Measurements from ENCODE around the gene PLK3.

Gene PLK3

DNA sequence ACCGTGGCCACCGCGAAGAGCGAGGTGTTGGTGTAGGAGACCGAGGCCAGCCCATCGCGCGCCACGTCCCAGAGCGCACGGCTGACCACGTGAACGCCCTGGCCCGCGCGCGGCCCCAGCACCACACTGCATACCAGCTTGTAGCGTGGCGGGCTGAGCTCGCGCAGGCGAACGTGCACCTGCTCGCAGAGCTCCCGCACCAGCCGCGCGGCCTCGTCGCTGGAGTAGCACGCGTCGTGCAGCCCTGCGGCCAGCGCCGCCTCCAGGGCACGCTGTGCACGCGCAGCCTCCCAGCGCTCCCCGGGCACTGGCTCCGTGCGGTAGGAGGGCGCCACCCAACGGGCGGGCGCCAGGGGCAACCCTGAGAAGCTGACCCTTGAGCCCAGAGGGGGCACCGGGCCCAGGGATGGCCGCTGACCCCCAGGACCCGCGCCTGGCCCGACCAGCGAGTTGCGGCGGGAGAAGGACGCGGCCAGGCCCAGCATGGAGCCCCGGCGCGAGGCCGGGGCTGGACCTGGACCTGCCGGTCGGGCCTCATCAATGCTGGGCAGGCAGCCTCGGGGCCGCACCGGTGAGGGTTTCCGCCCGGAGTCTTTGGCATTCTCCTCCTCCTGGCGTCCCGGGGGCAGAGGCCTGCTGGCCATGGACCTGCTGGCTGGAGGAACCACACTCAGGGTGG is 6.0 kb downstream of the PLK3 start:
- DNase-seq (ENCODE audit: low read depth in 1 of 2, low spot score in 1 of 2), result no peak
- H3K27ac ChIP-seq (replicated peaks), result peak overlapping the region; percentile 100
- TF ChIP-seq, protein P1, sequence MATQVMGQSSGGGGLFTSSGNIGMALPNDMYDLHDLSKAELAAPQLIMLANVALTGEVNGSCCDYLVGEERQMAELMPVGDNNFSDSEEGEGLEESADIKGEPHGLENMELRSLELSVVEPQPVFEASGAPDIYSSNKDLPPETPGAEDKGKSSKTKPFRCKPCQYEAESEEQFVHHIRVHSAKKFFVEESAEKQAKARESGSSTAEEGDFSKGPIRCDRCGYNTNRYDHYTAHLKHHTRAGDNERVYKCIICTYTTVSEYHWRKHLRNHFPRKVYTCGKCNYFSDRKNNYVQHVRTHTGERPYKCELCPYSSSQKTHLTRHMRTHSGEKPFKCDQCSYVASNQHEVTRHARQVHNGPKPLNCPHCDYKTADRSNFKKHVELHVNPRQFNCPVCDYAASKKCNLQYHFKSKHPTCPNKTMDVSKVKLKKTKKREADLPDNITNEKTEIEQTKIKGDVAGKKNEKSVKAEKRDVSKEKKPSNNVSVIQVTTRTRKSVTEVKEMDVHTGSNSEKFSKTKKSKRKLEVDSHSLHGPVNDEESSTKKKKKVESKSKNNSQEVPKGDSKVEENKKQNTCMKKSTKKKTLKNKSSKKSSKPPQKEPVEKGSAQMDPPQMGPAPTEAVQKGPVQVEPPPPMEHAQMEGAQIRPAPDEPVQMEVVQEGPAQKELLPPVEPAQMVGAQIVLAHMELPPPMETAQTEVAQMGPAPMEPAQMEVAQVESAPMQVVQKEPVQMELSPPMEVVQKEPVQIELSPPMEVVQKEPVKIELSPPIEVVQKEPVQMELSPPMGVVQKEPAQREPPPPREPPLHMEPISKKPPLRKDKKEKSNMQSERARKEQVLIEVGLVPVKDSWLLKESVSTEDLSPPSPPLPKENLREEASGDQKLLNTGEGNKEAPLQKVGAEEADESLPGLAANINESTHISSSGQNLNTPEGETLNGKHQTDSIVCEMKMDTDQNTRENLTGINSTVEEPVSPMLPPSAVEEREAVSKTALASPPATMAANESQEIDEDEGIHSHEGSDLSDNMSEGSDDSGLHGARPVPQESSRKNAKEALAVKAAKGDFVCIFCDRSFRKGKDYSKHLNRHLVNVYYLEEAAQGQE (IDR thresholded peaks at IDR 0.05; ENCODE audit: insufficient replicate concordance, low read depth), result no peak
- TF ChIP-seq, protein P2, sequence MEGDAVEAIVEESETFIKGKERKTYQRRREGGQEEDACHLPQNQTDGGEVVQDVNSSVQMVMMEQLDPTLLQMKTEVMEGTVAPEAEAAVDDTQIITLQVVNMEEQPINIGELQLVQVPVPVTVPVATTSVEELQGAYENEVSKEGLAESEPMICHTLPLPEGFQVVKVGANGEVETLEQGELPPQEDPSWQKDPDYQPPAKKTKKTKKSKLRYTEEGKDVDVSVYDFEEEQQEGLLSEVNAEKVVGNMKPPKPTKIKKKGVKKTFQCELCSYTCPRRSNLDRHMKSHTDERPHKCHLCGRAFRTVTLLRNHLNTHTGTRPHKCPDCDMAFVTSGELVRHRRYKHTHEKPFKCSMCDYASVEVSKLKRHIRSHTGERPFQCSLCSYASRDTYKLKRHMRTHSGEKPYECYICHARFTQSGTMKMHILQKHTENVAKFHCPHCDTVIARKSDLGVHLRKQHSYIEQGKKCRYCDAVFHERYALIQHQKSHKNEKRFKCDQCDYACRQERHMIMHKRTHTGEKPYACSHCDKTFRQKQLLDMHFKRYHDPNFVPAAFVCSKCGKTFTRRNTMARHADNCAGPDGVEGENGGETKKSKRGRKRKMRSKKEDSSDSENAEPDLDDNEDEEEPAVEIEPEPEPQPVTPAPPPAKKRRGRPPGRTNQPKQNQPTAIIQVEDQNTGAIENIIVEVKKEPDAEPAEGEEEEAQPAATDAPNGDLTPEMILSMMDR (IDR thresholded peaks at IDR 0.05; ENCODE audit: insufficient read depth, low read length), result no peak
- H3K27me3 ChIP-seq (ENCODE audit: insufficient read depth, poor library complexity, severe bottlenecking), result no peaks in the 10 kb centered on the region
- no peak overlapping the region for H3K4me3 ChIP-seq (replicated peaks; ENCODE audit: insufficient read depth, low read length)

DNA sequence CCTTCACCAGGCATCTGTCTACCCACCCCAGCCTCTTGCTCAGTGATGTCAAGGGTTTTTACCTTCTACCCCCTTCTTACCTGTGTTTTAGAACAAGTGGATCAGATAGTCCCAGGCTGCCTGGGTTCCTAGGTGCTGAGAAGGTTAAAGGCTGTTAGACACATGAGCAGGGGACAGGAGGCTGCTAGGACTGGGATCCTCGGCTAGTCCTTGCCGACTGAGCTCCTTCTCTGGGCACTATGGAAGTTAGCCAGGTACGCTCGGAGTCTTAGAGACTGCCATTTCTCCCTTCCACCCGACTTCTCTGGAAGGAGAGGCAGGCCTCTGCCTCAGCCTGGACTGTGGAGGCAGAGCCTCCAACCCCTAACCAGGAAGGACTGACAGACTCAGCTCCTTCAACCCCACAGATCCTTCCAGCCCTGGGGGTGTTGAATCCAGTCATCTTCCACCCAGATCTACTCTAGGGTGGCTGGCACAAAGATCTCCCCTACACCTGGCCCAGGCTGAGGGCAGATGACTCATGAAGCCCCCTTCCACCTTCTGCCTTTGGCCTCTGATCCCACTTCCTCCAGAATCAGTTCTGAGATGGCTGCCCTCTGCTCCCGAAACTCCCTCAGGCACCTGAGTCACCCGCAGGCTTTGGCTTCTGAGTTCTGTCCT is 6.7 kb downstream of the PLK3 start, which contains the start of gene DYNLT4:
TSS of gene DYNLT4 (minus strand) at position 648 of the 660 bp plus-strand sequence. CDS start 683 bp downstream, outside the sequence.
- TF ChIP-seq, protein P2 (IDR thresholded peaks at IDR 0.05; ENCODE audit: insufficient read depth, low read length), result no peak
- TF ChIP-seq, protein P1 (IDR thresholded peaks at IDR 0.05; ENCODE audit: insufficient replicate concordance, low read depth), result no peak
- TF ChIP-seq POLR2AphosphoS5 (IDR thresholded peaks at IDR 0.05; ENCODE audit: low read depth) (no peak), SPI1 (IDR thresholded peaks at IDR 0.05; ENCODE audit: borderline replicate concordance, low read depth) (no peak), GABPA (IDR thresholded peaks at IDR 0.05; ENCODE audit: low read depth) (no peak)
- DNase-seq (ENCODE audit: low read depth in 1 of 2, low spot score in 1 of 2), result no peak
- Histone ChIP-seq H3K27me3 (ENCODE audit: insufficient read depth, poor library complexity, severe bottlenecking) (no peaks in the 10 kb centered on the region), H3K4me3 (replicated peaks; ENCODE audit: insufficient read depth, low read length) (no peak within 1 kb of the TSS), H3K27ac (replicated peaks) (peak within 1 kb of the TSS; percentile 100)

GRCh38 chr1:44807364-44808062 is 7.3 kb downstream of the PLK3 start:
- TF ChIP-seq, protein P1 (IDR thresholded peaks at IDR 0.05; ENCODE audit: insufficient replicate concordance, low read depth), result no peak
- TF ChIP-seq POLR2AphosphoS5 (IDR thresholded peaks at IDR 0.05; ENCODE audit: low read depth) (peak; percentile 91), SPI1 (IDR thresholded peaks at IDR 0.05; ENCODE audit: borderline replicate concordance, low read depth) (peak; percentile 88; the same call in 1 of the 2 replicates), GABPA (IDR thresholded peaks at IDR 0.05; ENCODE audit: low read depth) (peak; percentile 48)
- TF ChIP-seq, protein P2 (IDR thresholded peaks at IDR 0.05; ENCODE audit: insufficient read depth, low read length), result no peak
- Histone ChIP-seq H3K27me3 (ENCODE audit: insufficient read depth, poor library complexity, severe bottlenecking) (no peaks in the 10 kb centered on the region), H3K27ac (replicated peaks) (peak overlapping the region; percentile 100), H3K4me3 (replicated peaks; ENCODE audit: insufficient read depth, low read length) (no peak overlapping the region)
- peak; percentile 97 to 98 for DNase-seq (ENCODE audit: low read depth in 1 of 2, low spot score in 1 of 2)
